Activated CD4-positive, alpha-beta T cell treated with anti-CD3 and anti-CD28 coated beads, Interleukin-10, Interleukin-2, amounts not matched to agents 100 ng/mL and 50 ng/mL, durations not matched to agents 16 hours and 8 hours (primary cell): Measurements from ENCODE around the gene NEK7.

Experiments used
- DNase-seq: peaks from one replicate; pipeline ENCODE4 v3.0.0-alpha.2; 2020

Gene NEK7

GRCh38 chr1:198263186-198263585, 106.4 kb downstream of the NEK7 start:
- DNase-seq, result no peak

- no peak for DNase-seq
Measured at GRCh38 chr1:198264282-198264681, 107.5 kb downstream of the NEK7 start.

- DNase-seq, result no peak
Measured at GRCh38 chr1:198265073-198265661, 108.4 kb downstream of the NEK7 start.

- DNase-seq, result no peak
Measured at GRCh38 chr1:198267056-198267455, 110.3 kb downstream of the NEK7 start.

GRCh38 chr1:198267921-198268320, 111.1 kb downstream of the NEK7 start:
- no peak for DNase-seq

- DNase-seq, result no peak
Measured at GRCh38 chr1:198268784-198269645, 112.2 kb downstream of the NEK7 start.

GRCh38 chr1:198269646-198269940, 112.8 kb downstream of the NEK7 start:
- no peak for DNase-seq

- DNase-seq, result no peak
Measured at GRCh38 chr1:198270273-198270828, 113.6 kb downstream of the NEK7 start.

GRCh38 chr1:198271467-198271866, 114.7 kb downstream of the NEK7 start:
- no peak for DNase-seq

GRCh38 chr1:198272492-198272891, 115.7 kb downstream of the NEK7 start:
- no peak for DNase-seq

- DNase-seq, result no peak
Measured at GRCh38 chr1:198273748-198274295, 117.0 kb downstream of the NEK7 start.

GRCh38 chr1:198275597-198275996, 118.8 kb downstream of the NEK7 start:
- no peak for DNase-seq

- no peak for DNase-seq
Measured at GRCh38 chr1:198276241-198276640, 119.4 kb downstream of the NEK7 start.

- no peak for DNase-seq
Measured at GRCh38 chr1:198278943-198279342, 122.1 kb downstream of the NEK7 start.

GRCh38 chr1:198280080-198280479, 123.3 kb downstream of the NEK7 start:
- DNase-seq, result no peak

- DNase-seq, result no peak
Measured at GRCh38 chr1:198281911-198282310, 125.1 kb downstream of the NEK7 start.

- no peak for DNase-seq
Measured at GRCh38 chr1:198283222-198283621, 126.4 kb downstream of the NEK7 start.

- DNase-seq, result no peak
Measured at GRCh38 chr1:198287916-198288315, 131.1 kb downstream of the NEK7 start.

GRCh38 chr1:198290089-198290683, 133.4 kb downstream of the NEK7 start:
- no peak for DNase-seq

- no peak for DNase-seq
Measured at GRCh38 chr1:198291036-198291435, 134.2 kb downstream of the NEK7 start.

GRCh38 chr1:198291924-198292323, 135.1 kb downstream of the NEK7 start:
- no peak for DNase-seq

GRCh38 chr1:198295225-198295624, 138.4 kb downstream of the NEK7 start:
- no peak for DNase-seq

- DNase-seq, result no peak
Measured at GRCh38 chr1:198295971-198296370, 139.2 kb downstream of the NEK7 start.

- no peak for DNase-seq
Measured at GRCh38 chr1:198297281-198297680, 140.5 kb downstream of the NEK7 start.
